ENCODE data around the gene MSLN.

MSLN gene

DNA sequence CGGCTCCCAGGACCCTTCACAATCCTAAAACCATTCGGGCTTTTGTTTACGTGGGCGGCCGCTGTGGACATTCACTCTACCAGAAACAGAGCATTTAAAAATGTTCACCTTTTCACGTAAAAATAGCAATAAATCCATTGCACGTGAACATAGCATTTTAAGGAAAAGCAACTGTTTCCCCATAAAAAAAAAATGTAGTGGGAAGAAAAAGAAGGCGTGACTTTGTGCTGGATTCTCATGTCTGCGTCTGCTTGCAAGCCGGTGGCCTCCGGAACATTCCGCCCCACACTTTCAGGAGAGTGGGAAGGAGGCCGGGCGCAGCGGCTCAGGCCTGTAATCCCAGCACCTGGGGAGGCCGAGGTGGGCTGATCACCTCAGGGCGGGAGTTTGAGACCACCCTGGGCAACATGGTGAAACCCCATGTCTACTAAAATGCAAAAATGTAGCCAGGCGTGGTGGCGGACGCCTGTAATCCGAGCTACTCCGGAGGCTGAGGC is 53.4 kb downstream of the MSLN start:
- no peak for DNase-seq

DNA sequence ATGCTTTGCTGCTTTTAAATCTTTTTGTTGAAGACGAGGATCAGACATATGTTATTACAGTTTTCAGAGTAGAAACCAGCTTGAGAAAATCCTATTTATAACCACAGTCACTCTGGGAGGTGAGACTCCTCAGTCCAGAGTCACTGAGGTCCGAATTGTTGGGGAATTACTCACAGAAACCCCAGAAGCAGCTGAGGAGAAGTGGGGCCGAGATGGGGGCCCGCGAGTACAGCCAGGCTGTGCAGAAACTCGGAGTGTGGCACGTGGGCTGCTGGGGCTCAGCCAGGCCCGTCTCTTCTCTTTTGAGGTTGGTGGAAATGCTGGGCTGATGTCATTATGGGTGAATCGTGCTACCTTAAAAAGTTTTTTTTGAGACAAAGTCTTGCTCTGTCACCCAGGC is 54.4 kb downstream of the MSLN start:
- DNase-seq = no peak

DNA sequence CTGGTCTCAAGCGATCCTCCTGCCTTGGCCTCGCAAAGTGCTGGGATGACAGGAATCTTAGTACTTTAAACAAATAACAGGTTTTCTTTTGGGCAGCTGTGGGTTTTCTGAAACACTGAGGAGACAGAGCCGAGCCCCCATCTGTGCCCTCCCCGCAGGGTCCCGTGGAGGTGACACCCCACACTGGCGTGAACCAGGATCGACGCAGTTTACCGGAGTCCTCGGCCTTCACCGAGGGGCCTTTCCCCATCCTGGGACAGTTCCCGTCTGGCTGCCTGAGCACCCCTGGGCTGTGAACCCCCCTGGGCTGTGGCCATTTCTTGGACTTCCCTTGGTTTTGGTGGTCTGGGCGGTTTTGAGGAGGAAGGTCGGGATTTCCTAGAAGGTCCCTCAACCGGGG is 55.3 kb downstream of the MSLN start:
- DNase-seq = no peak

DNA sequence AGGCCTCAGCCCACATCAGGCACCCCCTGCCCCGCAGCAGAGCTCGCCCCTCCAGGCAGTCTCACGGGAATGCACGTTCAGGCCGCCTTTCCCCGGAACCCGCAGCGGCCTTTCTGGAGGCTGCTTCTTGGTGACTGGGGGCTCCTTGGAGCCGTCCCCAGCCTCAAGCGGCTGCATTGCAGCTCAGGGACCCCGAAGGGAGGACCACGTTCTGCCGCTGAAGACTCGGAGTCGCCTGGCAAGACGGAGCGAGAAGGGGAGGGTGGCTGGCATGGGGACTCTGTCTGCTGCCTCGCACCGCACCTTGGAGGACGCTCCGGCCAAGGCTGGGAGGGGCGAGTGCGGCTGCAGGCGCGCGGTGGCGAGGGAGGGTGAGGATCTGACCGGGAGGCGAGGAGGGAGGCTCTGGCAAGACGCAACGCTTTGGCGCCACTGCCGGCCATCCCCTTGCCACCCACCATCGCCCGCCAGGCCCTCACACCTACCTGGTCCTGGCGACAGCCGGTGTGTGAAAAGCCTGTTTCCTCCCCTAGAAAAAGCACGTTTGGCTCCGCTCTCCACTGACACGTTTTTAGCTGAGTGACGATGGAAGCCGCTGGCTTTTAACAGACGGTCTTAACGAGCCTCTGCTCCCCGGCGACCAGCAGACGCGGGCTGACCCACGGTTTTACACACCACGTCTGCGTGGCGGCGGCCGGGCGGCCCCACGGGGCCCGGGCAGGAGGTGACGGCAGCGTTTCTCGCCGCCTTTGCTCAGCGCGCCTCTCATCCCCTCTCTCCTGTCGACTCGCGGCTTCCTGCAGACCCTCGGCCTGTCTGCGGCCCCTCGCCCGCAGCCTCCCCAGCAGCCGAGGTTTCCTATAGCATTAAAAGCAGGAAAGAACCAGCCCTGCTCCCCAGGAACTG is 56.7 kb downstream of the MSLN start:
- DNase-seq = no peak

DNA sequence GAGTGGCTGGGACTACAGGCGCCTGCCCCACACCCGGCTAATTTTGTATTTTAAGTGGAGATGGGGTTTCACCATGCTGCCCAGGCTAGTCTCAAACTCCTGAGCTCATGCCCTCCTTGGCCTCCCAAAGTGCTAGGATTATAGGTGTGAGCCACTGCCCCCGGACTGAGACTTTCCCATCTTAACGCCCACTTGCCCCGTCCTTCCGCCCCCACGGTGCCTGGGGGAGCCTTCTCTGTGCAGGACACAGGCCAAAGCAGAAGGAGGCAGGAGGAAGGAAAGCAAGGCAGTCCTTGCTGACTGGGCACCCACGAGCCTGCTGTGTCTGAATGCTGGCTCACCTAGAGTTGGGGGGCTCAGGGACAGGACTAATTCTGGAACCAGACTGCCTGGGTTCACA is 57.6 kb downstream of the MSLN start:
- DNase-seq = no peak
